Measurements from ENCODE around the gene COA7.
"Not testable (repeated sequence)": the region's sequence is repeated elsewhere in the genome, so short reads cannot be mapped to it uniquely, and the experiment has no call there.

Gene COA7

GRCh38 chr1:52697795-52698674 lies at the start of gene COA7:
Gene COA7 (minus strand): TSS chr1:52698347. CDS start chr1:52698326, 21 bp downstream.
- Histone ChIP-seq H3K36me3 (ENCODE audit: control insufficient read depth, insufficient read depth, low read length) (no peaks in the 10 kb centered on the region), H3K4me3 (ENCODE audit: low read length) (peak within 1 kb of the TSS; percentile 89), H3K9ac (ENCODE audit: low read length) (peak within 1 kb of the TSS; percentile 74), H3K27ac (ENCODE audit: low read depth, low read length) (peak within 1 kb of the TSS; percentile 77), H3K27me3 (ENCODE audit: control insufficient read depth, insufficient read depth, low read length) (no peaks in the 10 kb centered on the region), H3K4me1 (ENCODE audit: control insufficient read depth, insufficient read depth, low read length) (no peaks in the 10 kb centered on the region)

GRCh38 chr1:52747450-52747849 lies 49.3 kb upstream of the COA7 start:
- no peak overlapping the region for H3K4me3 ChIP-seq (ENCODE audit: low read length)
- no peaks in the 10 kb centered on the region for H3K36me3 ChIP-seq (ENCODE audit: control insufficient read depth, insufficient read depth, low read length)
- H3K27ac ChIP-seq (ENCODE audit: low read depth, low read length) = no peak overlapping the region
- no peak overlapping the region for H3K9ac ChIP-seq (ENCODE audit: low read length)
- H3K4me1 ChIP-seq (ENCODE audit: control insufficient read depth, insufficient read depth, low read length) = peaks cover 7% of the 10 kb centered on the region
- no peaks in the 10 kb centered on the region for H3K27me3 ChIP-seq (ENCODE audit: control insufficient read depth, insufficient read depth, low read length)

DNA sequence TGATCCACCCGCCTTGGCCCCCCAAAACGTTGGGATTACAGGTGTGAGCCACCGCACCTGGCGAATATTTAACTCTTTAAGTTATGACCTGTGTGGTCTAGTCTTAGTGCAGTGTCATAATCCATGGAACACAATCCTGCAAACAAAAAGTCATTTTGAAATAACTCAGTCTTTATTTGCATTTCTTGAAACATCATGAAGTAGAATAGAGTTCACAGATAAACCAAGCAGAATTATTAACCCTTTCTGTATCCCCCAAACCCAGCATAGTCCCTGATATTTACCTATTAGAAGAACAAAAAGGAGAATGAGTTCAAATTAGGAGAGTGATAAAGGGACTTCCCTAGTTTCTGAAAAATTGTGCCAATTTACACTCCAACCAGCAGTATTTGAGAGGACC lies 48.0 kb upstream of the COA7 start:
- Histone ChIP-seq H3K9ac (ENCODE audit: low read length) (no peak overlapping the region), H3K36me3 (ENCODE audit: control insufficient read depth, insufficient read depth, low read length) (no peaks in the 10 kb centered on the region), H3K4me3 (ENCODE audit: low read length) (no peak overlapping the region), H3K27me3 (ENCODE audit: control insufficient read depth, insufficient read depth, low read length) (no peaks in the 10 kb centered on the region), H3K27ac (ENCODE audit: low read depth, low read length) (no peak overlapping the region), H3K4me1 (ENCODE audit: control insufficient read depth, insufficient read depth, low read length) (peaks cover 11% of the 10 kb centered on the region)

- H3K27ac ChIP-seq (ENCODE audit: low read depth, low read length) = no peak overlapping the region
- no peak overlapping the region for H3K4me3 ChIP-seq (ENCODE audit: low read length)
- H3K4me1 ChIP-seq (ENCODE audit: control insufficient read depth, insufficient read depth, low read length) = peaks cover 12% of the 10 kb centered on the region
- no peaks in the 10 kb centered on the region for H3K36me3 ChIP-seq (ENCODE audit: control insufficient read depth, insufficient read depth, low read length)
- H3K27me3 ChIP-seq (ENCODE audit: control insufficient read depth, insufficient read depth, low read length) = no peaks in the 10 kb centered on the region
- H3K9ac ChIP-seq (ENCODE audit: low read length) = no peak overlapping the region
Observed at GRCh38 chr1:52741259-52741658, 43.1 kb upstream of the COA7 start.

- Histone ChIP-seq H3K4me3 (ENCODE audit: low read length) (no peak overlapping the region), H3K27me3 (ENCODE audit: control insufficient read depth, insufficient read depth, low read length) (no peaks in the 10 kb centered on the region), H3K36me3 (ENCODE audit: control insufficient read depth, insufficient read depth, low read length) (no peaks in the 10 kb centered on the region), H3K27ac (ENCODE audit: low read depth, low read length) (peak overlapping the region; percentile 14), H3K9ac (ENCODE audit: low read length) (no peak overlapping the region), H3K4me1 (ENCODE audit: control insufficient read depth, insufficient read depth, low read length) (peaks cover 12% of the 10 kb centered on the region)
Observed at GRCh38 chr1:52739699-52740467, 41.7 kb upstream of the COA7 start.

DNA sequence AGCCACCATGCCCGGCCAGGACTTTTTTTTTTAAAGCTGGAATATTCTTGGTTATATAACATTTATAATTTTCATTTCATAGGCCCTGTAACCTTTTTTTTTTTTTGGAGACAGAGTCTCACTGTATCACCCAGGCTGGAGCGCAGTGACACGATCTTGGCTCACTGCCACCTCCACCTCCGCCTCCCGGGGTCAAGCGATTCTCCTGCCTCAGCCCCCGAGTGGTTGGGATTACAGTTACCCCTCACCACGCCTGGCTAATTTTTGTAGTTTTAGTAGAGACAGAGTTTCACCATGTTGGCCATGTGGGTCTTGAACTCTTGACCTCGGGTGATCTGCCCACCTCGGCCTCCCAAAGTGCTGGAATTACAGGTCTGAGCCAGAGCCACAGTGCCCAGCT lies 40.7 kb upstream of the COA7 start:
- no peak overlapping the region for H3K4me3 ChIP-seq (ENCODE audit: low read length)
- peaks cover 12% of the 10 kb centered on the region for H3K4me1 ChIP-seq (ENCODE audit: control insufficient read depth, insufficient read depth, low read length)
- no peak overlapping the region for H3K9ac ChIP-seq (ENCODE audit: low read length)
- H3K27me3 ChIP-seq (ENCODE audit: control insufficient read depth, insufficient read depth, low read length) = no peaks in the 10 kb centered on the region
- no peaks in the 10 kb centered on the region for H3K36me3 ChIP-seq (ENCODE audit: control insufficient read depth, insufficient read depth, low read length)
- H3K27ac ChIP-seq (ENCODE audit: low read depth, low read length) = no peak overlapping the region

DNA sequence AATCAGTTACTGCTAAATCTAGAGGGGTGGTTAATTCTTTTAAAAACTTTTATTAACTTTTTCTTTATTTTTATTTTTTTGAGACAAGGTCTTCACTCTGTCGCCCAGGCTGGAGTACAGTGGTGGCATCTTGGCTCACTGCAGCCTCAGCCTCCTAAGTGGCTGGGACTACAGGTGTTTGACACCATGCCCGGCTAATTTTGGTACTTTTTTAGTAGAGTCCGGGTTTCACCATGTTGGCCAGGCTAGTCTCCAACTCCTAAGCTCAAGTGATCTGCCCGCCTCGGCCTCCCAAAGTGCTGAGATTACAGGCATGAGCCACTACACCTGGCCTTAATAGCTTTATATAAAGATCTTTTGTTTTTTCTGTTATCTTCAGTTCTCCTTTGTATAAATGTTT lies 40.0 kb upstream of the COA7 start:
- Histone ChIP-seq H3K4me1 (ENCODE audit: control insufficient read depth, insufficient read depth, low read length) (peaks cover 12% of the 10 kb centered on the region), H3K36me3 (ENCODE audit: control insufficient read depth, insufficient read depth, low read length) (no peaks in the 10 kb centered on the region), H3K9ac (ENCODE audit: low read length) (no peak overlapping the region), H3K27me3 (ENCODE audit: control insufficient read depth, insufficient read depth, low read length) (no peaks in the 10 kb centered on the region), H3K4me3 (ENCODE audit: low read length) (no peak overlapping the region), H3K27ac (ENCODE audit: low read depth, low read length) (no peak overlapping the region)

- not testable (repeated sequence) for H3K9ac ChIP-seq (ENCODE audit: low read length); H3K27me3 ChIP-seq (ENCODE audit: control insufficient read depth, insufficient read depth, low read length); H3K4me3 ChIP-seq (ENCODE audit: low read length); H3K4me1 ChIP-seq (ENCODE audit: control insufficient read depth, insufficient read depth, low read length); H3K27ac ChIP-seq (ENCODE audit: low read depth, low read length); H3K36me3 ChIP-seq (ENCODE audit: control insufficient read depth, insufficient read depth, low read length)
Observed at GRCh38 chr1:52735371-52735770, 37.2 kb upstream of the COA7 start.

GRCh38 chr1:52733368-52733767 lies 35.2 kb upstream of the COA7 start:
- H3K4me3 ChIP-seq (ENCODE audit: low read length) = no peak overlapping the region
- H3K27me3 ChIP-seq (ENCODE audit: control insufficient read depth, insufficient read depth, low read length) = no peaks in the 10 kb centered on the region
- no peak overlapping the region for H3K27ac ChIP-seq (ENCODE audit: low read depth, low read length)
- no peak overlapping the region for H3K9ac ChIP-seq (ENCODE audit: low read length)
- H3K4me1 ChIP-seq (ENCODE audit: control insufficient read depth, insufficient read depth, low read length) = peaks cover 2% of the 10 kb centered on the region
- no peaks in the 10 kb centered on the region for H3K36me3 ChIP-seq (ENCODE audit: control insufficient read depth, insufficient read depth, low read length)

GRCh38 chr1:52727956-52728656 lies 30.0 kb upstream of the COA7 start:
- Histone ChIP-seq H3K4me1 (ENCODE audit: control insufficient read depth, insufficient read depth, low read length) (peaks cover 8% of the 10 kb centered on the region), H3K27ac (ENCODE audit: low read depth, low read length) (no peak overlapping the region), H3K4me3 (ENCODE audit: low read length) (peak overlapping the region; percentile 30), H3K36me3 (ENCODE audit: control insufficient read depth, insufficient read depth, low read length) (no peaks in the 10 kb centered on the region), H3K27me3 (ENCODE audit: control insufficient read depth, insufficient read depth, low read length) (no peaks in the 10 kb centered on the region), H3K9ac (ENCODE audit: low read length) (no peak overlapping the region)

DNA sequence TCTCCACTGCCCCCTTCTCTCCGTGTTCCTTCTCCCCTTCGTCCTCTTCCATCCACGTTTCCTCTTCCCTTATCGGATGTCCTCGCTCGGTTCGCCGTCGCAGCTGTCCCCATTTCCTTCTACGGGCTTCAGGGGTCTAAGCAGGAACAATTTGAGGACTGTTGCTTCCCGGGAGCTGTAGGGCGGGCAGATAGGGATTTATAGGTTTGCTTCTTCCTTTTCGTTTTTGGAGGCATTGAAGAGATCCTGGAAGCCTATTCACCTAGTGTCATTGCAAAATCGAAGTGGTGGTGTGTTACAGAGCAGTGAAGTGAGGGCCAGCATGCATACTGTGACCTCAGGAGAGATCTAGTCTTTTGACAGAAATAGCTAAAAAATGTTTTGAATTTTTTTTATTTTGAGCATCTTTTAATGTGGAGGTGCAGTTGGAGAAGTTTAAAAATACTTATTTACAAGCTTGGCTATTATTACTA lies 29.0 kb upstream of the COA7 start:
- Histone ChIP-seq H3K27ac (ENCODE audit: low read depth, low read length) (peak overlapping the region; percentile 78), H3K36me3 (ENCODE audit: control insufficient read depth, insufficient read depth, low read length) (no peaks in the 10 kb centered on the region), H3K4me1 (ENCODE audit: control insufficient read depth, insufficient read depth, low read length) (peaks cover 8% of the 10 kb centered on the region), H3K9ac (ENCODE audit: low read length) (peak overlapping the region; percentile 54), H3K27me3 (ENCODE audit: control insufficient read depth, insufficient read depth, low read length) (no peaks in the 10 kb centered on the region), H3K4me3 (ENCODE audit: low read length) (peak overlapping the region; percentile 90)
